ENCODE data around the gene SPATA18. TPM values are rescaled to one million over a fixed set of nuclear protein-coding genes. Genes with fewer than 3 reads are reported as not detected.

The SPATA18 gene
- total RNA-seq, 1 experiment from 2014 or later, result 0.47 TPM

DNA sequence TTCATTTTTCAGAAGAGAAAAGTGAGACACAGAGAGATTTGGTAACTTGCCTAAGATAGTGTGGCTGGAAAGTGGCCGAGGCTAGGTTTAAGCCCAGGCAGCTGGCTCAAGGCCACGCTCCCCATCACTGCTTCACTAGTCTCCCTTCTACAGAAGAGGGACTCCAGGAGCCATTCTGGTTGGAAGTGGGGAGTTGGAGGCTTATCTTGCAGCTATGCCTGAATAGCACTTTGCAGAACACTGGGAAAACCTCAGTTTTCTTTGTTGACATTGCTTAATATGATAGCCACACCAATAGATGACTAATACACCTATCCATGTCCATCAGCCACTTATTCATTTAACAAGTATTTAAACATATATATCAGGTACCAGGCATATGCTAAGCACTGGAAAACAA, 49.5 kb upstream of the SPATA18 start (continued):
- no peak for TF ChIP-seq POLR2AphosphoS5 (IDR thresholded peaks at IDR 0.05; ENCODE audit: low read depth, low read length)
- TF ChIP-seq SP1 (IDR thresholded peaks at IDR 0.05; ENCODE audit: low read depth), result no peak
- TF ChIP-seq SIN3A (IDR thresholded peaks at IDR 0.05; ENCODE audit: low read depth), result no peak
- TF ChIP-seq, protein P1, sequence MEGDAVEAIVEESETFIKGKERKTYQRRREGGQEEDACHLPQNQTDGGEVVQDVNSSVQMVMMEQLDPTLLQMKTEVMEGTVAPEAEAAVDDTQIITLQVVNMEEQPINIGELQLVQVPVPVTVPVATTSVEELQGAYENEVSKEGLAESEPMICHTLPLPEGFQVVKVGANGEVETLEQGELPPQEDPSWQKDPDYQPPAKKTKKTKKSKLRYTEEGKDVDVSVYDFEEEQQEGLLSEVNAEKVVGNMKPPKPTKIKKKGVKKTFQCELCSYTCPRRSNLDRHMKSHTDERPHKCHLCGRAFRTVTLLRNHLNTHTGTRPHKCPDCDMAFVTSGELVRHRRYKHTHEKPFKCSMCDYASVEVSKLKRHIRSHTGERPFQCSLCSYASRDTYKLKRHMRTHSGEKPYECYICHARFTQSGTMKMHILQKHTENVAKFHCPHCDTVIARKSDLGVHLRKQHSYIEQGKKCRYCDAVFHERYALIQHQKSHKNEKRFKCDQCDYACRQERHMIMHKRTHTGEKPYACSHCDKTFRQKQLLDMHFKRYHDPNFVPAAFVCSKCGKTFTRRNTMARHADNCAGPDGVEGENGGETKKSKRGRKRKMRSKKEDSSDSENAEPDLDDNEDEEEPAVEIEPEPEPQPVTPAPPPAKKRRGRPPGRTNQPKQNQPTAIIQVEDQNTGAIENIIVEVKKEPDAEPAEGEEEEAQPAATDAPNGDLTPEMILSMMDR (IDR thresholded peaks at IDR 0.05 in 2 of 3, conservative IDR thresholded peaks at IDR 0.05 in 1 of 3; ENCODE audit: borderline replicate concordance in 1 of 3, insufficient read depth in 1 of 3, low read depth in 2 of 3, low read length in 2 of 3), result no peak
- no peak for TF ChIP-seq POLR2A (IDR thresholded peaks at IDR 0.05; ENCODE audit: borderline replicate concordance, extremely low read depth, insufficient read depth, insufficient read length)
- no peak for TF ChIP-seq SRF (IDR thresholded peaks at IDR 0.05; ENCODE audit: low read depth)
- no peak for TF ChIP-seq FOSL1 (IDR thresholded peaks at IDR 0.05; ENCODE audit: low read depth)

DNA sequence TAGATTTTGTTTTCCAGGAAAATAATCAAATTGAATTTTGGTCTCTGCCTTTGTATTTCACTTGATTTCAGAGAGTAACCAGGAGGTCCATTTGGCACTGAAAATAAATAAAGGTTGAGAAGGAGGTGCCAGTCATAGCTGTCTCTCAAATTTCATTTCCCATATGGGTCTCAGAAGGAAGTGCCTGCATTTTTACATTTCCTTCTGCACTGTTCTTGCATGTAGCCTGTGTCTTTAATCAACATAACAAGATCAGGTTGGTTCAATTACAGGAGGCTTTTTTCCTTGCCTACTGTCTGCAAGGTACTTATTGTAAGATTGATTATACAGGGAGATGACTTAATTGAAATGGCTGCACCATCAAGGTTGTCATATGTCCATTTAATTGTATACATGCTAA, 46.7 kb upstream of the SPATA18 start:
- DNase-seq (ENCODE audit: low read depth, low spot score) (no peak), ATAC-seq (no peak)
- no peaks in the 10 kb centered on the region for H3K79me2 ChIP-seq (ENCODE audit: insufficient read depth, low read length)
- ChIA-PET RAD21 (ENCODE audit: low non-redundant PET in 1 of 2, low total read pairs in 2 of 2, uncharacterized antibody in 2 of 2, unreplicated experiment in 2 of 2) (no interaction called here), POLR2A (no interaction called here), CTCF (no interaction called here)
- H3K4me1 ChIP-seq (ENCODE audit: control insufficient read depth in 1 of 2, insufficient read depth in 2 of 2, low read length in 2 of 2), result no peaks in the 10 kb centered on the region
- H3K9me3 ChIP-seq (ENCODE audit: control insufficient read depth in 1 of 2, insufficient read depth in 1 of 2, low read depth in 1 of 2, low read length in 2 of 2), result no peaks in the 10 kb centered on the region
- no TSS peak for BruUV-seq (replicated peaks)
- no peak overlapping the region for H3K27ac ChIP-seq (ENCODE audit: low read depth, low read length)
- no peak overlapping the region for H3K4me3 ChIP-seq (replicated peaks in 1 of 2; ENCODE audit: low read depth in 1 of 2, low read length in 2 of 2)
- H2AFZ ChIP-seq (ENCODE audit: low read depth, low read length, poor library complexity, severe bottlenecking), result no peak overlapping the region
- H3K27me3 ChIP-seq (ENCODE audit: insufficient read depth, low read length), result no peaks in the 10 kb centered on the region
- intact Hi-C loops (cut with micrococcal nuclease), result no loop called here
- H3K4me2 ChIP-seq (ENCODE audit: low read length), result no peak overlapping the region
- no peaks in the 10 kb centered on the region for H3K36me3 ChIP-seq (ENCODE audit: control insufficient read depth in 1 of 2, insufficient read depth in 2 of 2, low read length in 2 of 2)
- H3K9me2 ChIP-seq (ENCODE audit: insufficient read depth), result no peaks in the 10 kb centered on the region
- no peak for TF ChIP-seq ELF1 (IDR thresholded peaks at IDR 0.05; ENCODE audit: borderline replicate concordance, low read depth)
- no peak for TF ChIP-seq SIN3A (IDR thresholded peaks at IDR 0.05; ENCODE audit: low read depth)
- TF ChIP-seq, protein P2, sequence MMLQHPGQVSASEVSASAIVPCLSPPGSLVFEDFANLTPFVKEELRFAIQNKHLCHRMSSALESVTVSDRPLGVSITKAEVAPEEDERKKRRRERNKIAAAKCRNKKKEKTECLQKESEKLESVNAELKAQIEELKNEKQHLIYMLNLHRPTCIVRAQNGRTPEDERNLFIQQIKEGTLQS (IDR thresholded peaks at IDR 0.05), result no peak
- TF ChIP-seq EGR1 (IDR thresholded peaks at IDR 0.05; ENCODE audit: low read depth), result no peak
- TF ChIP-seq, protein P3, sequence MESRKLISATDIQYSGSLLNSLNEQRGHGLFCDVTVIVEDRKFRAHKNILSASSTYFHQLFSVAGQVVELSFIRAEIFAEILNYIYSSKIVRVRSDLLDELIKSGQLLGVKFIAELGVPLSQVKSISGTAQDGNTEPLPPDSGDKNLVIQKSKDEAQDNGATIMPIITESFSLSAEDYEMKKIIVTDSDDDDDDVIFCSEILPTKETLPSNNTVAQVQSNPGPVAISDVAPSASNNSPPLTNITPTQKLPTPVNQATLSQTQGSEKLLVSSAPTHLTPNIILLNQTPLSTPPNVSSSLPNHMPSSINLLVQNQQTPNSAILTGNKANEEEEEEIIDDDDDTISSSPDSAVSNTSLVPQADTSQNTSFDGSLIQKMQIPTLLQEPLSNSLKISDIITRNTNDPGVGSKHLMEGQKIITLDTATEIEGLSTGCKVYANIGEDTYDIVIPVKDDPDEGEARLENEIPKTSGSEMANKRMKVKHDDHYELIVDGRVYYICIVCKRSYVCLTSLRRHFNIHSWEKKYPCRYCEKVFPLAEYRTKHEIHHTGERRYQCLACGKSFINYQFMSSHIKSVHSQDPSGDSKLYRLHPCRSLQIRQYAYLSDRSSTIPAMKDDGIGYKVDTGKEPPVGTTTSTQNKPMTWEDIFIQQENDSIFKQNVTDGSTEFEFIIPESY (IDR thresholded peaks at IDR 0.05; ENCODE audit: extremely low read depth, insufficient replicate concordance, low read length), result no peak
- TF ChIP-seq, protein P4, sequence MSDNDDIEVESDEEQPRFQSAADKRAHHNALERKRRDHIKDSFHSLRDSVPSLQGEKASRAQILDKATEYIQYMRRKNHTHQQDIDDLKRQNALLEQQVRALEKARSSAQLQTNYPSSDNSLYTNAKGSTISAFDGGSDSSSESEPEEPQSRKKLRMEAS (IDR thresholded peaks at IDR 0.05), result no peak
- TF ChIP-seq FOSL1 (IDR thresholded peaks at IDR 0.05; ENCODE audit: low read depth), result no peak
- no peak for TF ChIP-seq YY1 (IDR thresholded peaks at IDR 0.05; ENCODE audit: extremely low read depth, insufficient replicate concordance, low read depth, low read length)
- no peak for TF ChIP-seq EZH2phosphoT487 (IDR thresholded peaks at IDR 0.05; ENCODE audit: borderline replicate concordance)
- TF ChIP-seq SRF (IDR thresholded peaks at IDR 0.05; ENCODE audit: low read depth), result no peak
- no peak for TF ChIP-seq POLR2AphosphoS5 (IDR thresholded peaks at IDR 0.05; ENCODE audit: low read depth, low read length)
- TF ChIP-seq CEBPB (IDR thresholded peaks at IDR 0.05; ENCODE audit: low read depth), result no peak
- TF ChIP-seq, protein P5, sequence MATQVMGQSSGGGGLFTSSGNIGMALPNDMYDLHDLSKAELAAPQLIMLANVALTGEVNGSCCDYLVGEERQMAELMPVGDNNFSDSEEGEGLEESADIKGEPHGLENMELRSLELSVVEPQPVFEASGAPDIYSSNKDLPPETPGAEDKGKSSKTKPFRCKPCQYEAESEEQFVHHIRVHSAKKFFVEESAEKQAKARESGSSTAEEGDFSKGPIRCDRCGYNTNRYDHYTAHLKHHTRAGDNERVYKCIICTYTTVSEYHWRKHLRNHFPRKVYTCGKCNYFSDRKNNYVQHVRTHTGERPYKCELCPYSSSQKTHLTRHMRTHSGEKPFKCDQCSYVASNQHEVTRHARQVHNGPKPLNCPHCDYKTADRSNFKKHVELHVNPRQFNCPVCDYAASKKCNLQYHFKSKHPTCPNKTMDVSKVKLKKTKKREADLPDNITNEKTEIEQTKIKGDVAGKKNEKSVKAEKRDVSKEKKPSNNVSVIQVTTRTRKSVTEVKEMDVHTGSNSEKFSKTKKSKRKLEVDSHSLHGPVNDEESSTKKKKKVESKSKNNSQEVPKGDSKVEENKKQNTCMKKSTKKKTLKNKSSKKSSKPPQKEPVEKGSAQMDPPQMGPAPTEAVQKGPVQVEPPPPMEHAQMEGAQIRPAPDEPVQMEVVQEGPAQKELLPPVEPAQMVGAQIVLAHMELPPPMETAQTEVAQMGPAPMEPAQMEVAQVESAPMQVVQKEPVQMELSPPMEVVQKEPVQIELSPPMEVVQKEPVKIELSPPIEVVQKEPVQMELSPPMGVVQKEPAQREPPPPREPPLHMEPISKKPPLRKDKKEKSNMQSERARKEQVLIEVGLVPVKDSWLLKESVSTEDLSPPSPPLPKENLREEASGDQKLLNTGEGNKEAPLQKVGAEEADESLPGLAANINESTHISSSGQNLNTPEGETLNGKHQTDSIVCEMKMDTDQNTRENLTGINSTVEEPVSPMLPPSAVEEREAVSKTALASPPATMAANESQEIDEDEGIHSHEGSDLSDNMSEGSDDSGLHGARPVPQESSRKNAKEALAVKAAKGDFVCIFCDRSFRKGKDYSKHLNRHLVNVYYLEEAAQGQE (IDR thresholded peaks at IDR 0.05; ENCODE audit: low read depth), result no peak
- TF ChIP-seq CBX3 (IDR thresholded peaks at IDR 0.05; ENCODE audit: low read depth), result no peak
- H3K9ac ChIP-seq (ENCODE audit: low read length), result no peak overlapping the region
- H4K20me1 ChIP-seq (ENCODE audit: insufficient read depth), result no peaks in the 10 kb centered on the region
